Vagina (tissue), 2 donors: ENCODE measurements around the gene MRPL16.

Experiments
- CTCF ChIP-seq, 3 experiments: fragments of 450-650 bp in 2 of 3; fragments of 200-600 bp in 1 of 3; sonication (generic) in 1 of 3; IDR thresholded peaks; one replicate each; pipeline ENCODE4 v1.5.1; 2017 to 2019; ENCODE audit warnings: antibody characterized with exemption in 3 of 3, mild to moderate bottlenecking in 2 of 3, moderate library complexity in 2 of 3
- POLR2A ChIP-seq, 2 donors: fragments of 450-650 bp; IDR thresholded peaks; one replicate each; pipeline ENCODE4 v1.6.1; 2017; ENCODE audit warnings: antibody characterized with exemption in 2 of 2, mild to moderate bottlenecking in 2 of 2, moderate library complexity in 2 of 2
- POLR2AphosphoS5 ChIP-seq, 2 donors: sonication (generic); formaldehyde crosslinking; IDR thresholded peaks; one replicate each; pipeline ENCODE4 v1.9.0; 2017; ENCODE audit warnings: antibody characterized with exemption in 2 of 2, mild to moderate bottlenecking in 2 of 2, low read depth in 1 of 2; ENCODE audit not compliant: insufficient read depth in 1 of 2

GRCh38 chr11:59760771-59761170 is 49.8 kb downstream of the MRPL16 start:
- TF ChIP-seq POLR2A (IDR thresholded peaks at IDR 0.05) (no peak), CTCF (IDR thresholded peaks at IDR 0.05) (no peak), POLR2AphosphoS5 (IDR thresholded peaks at IDR 0.05; ENCODE audit: insufficient read depth in 1 of 2, low read depth in 1 of 2) (no peak)
